ENCODE measurements around the gene NADSYN1. TPM values are rescaled to one million over a fixed set of nuclear protein-coding genes. Genes with fewer than 3 reads are reported as not detected.

Gene NADSYN1
- polyA plus RNA-seq, 4 donors: 85.7 to 210 (median 97.9) TPM

- no peak for FAIRE-seq
- WGBS, 3 donors: 93 to 96% (median 96%) methylated on average over 38 to 39 of the region's 39 CpGs
- no peaks in the 10 kb centered on the region for H3K27me3 ChIP-seq (ENCODE audit: control insufficient read depth in 3 of 3, insufficient read depth in 3 of 3, low read length in 3 of 3)
- no peak overlapping the region for H3K4me3 ChIP-seq (ENCODE audit: low read depth in 1 of 3, low read length in 3 of 3)
- H3K27ac ChIP-seq (ENCODE audit: low read depth in 1 of 3, low read length in 2 of 3): no peak overlapping the region
- DNase-seq: no peak
- peaks cover 10 to 59% (median 16%) of the 10 kb centered on the region in 3 donors for H3K36me3 ChIP-seq (ENCODE audit: control insufficient read depth in 3 of 3, insufficient read depth in 2 of 3, low read depth in 1 of 3, low read length in 3 of 3)
- H3K9me3 ChIP-seq (ENCODE audit: control insufficient read depth in 2 of 2, insufficient read depth in 1 of 2, low read depth in 1 of 2, low read length in 1 of 2): no peaks in the 10 kb centered on the region
- peaks cover 0 to 20% (median 0%) of the 10 kb centered on the region in 3 donors for H3K4me1 ChIP-seq (ENCODE audit: control insufficient read depth in 3 of 3, insufficient read depth in 2 of 3, low read depth in 1 of 3, low read length in 2 of 3)
Measured at GRCh38 chr11:71435278-71435951, 17.6 kb upstream of the NADSYN1 start.

- Histone ChIP-seq H3K27me3 (ENCODE audit: control insufficient read depth in 3 of 3, insufficient read depth in 3 of 3, low read length in 3 of 3) (no peaks in the 10 kb centered on the region), H3K4me3 (ENCODE audit: low read depth in 1 of 3, low read length in 3 of 3) (no peak overlapping the region), H3K36me3 (ENCODE audit: control insufficient read depth in 3 of 3, insufficient read depth in 2 of 3, low read depth in 1 of 3, low read length in 3 of 3) (peaks cover 12 to 74% (median 24%) of the 10 kb centered on the region in 3 donors), H3K4me1 (ENCODE audit: control insufficient read depth in 3 of 3, insufficient read depth in 2 of 3, low read depth in 1 of 3, low read length in 2 of 3) (peaks cover 0 to 20% (median 0%) of the 10 kb centered on the region in 3 donors), H3K9me3 (ENCODE audit: control insufficient read depth in 2 of 2, insufficient read depth in 1 of 2, low read depth in 1 of 2, low read length in 1 of 2) (no peaks in the 10 kb centered on the region), H3K27ac (ENCODE audit: low read depth in 1 of 3, low read length in 2 of 3) (no peak overlapping the region)
- DNase-seq: no peak
- no peak for FAIRE-seq
- WGBS, 3 donors: 90 to 92% (median 90%) methylated on average over 8 of the region's 8 CpGs
Measured at GRCh38 chr11:71436861-71437260, 16.1 kb upstream of the NADSYN1 start.

- Histone ChIP-seq H3K27me3 (ENCODE audit: control insufficient read depth in 3 of 3, insufficient read depth in 3 of 3, low read length in 3 of 3) (no peaks in the 10 kb centered on the region), H3K9me3 (ENCODE audit: control insufficient read depth in 2 of 2, insufficient read depth in 1 of 2, low read depth in 1 of 2, low read length in 1 of 2) (no peaks in the 10 kb centered on the region), H3K4me3 (ENCODE audit: low read depth in 1 of 3, low read length in 3 of 3) (no peak overlapping the region), H3K27ac (ENCODE audit: low read depth in 1 of 3, low read length in 2 of 3) (no peak overlapping the region), H3K4me1 (ENCODE audit: control insufficient read depth in 3 of 3, insufficient read depth in 2 of 3, low read depth in 1 of 3, low read length in 2 of 3) (peaks cover 0 to 19% (median 0%) of the 10 kb centered on the region in 3 donors), H3K36me3 (ENCODE audit: control insufficient read depth in 3 of 3, insufficient read depth in 2 of 3, low read depth in 1 of 3, low read length in 3 of 3) (peaks cover 14 to 79% (median 27%) of the 10 kb centered on the region in 3 donors)
- FAIRE-seq: no peak
- DNase-seq: no peak
- WGBS, 3 donors: 84 to 92% (median 91%) methylated on average over 6 of the region's 6 CpGs
Measured at GRCh38 chr11:71437399-71437798, 15.6 kb upstream of the NADSYN1 start.

DNA sequence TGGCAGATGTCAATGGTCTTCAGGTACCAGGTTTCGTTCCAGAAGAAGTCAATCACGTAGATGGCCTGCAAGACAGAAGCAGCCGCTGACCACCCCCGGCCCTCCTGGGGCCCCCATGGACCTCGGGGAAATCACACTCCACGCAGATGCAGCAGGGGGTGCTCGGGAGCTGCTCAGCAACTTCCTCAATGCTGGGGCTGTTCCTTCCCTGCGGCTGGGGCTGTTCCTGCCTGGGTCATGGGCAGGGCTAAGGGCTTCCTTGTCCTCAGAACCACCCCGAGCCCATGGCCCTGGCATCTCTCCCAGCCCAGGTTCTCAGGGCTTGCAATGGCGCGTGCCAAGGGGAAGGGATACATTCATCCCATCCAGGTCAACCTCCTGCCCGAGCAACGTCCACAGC, 15.1 kb upstream of the NADSYN1 start:
- Histone ChIP-seq H3K27ac (ENCODE audit: low read depth in 1 of 3, low read length in 2 of 3) (no peak overlapping the region), H3K27me3 (ENCODE audit: control insufficient read depth in 3 of 3, insufficient read depth in 3 of 3, low read length in 3 of 3) (no peaks in the 10 kb centered on the region), H3K4me1 (ENCODE audit: control insufficient read depth in 3 of 3, insufficient read depth in 2 of 3, low read depth in 1 of 3, low read length in 2 of 3) (peaks cover 0 to 14% (median 0%) of the 10 kb centered on the region in 3 donors), H3K36me3 (ENCODE audit: control insufficient read depth in 3 of 3, insufficient read depth in 2 of 3, low read depth in 1 of 3, low read length in 3 of 3) (peaks cover 14 to 84% (median 27%) of the 10 kb centered on the region in 3 donors), H3K4me3 (ENCODE audit: low read depth in 1 of 3, low read length in 3 of 3) (no peak overlapping the region), H3K9me3 (ENCODE audit: control insufficient read depth in 2 of 2, insufficient read depth in 1 of 2, low read depth in 1 of 2, low read length in 1 of 2) (no peaks in the 10 kb centered on the region)
- DNase-seq: no peak
- FAIRE-seq: no peak
- WGBS, 3 donors: 79 to 88% (median 83%) methylated on average over 12 to 13 of the region's 13 CpGs

- Histone ChIP-seq H3K27me3 (ENCODE audit: control insufficient read depth in 3 of 3, insufficient read depth in 3 of 3, low read length in 3 of 3) (no peaks in the 10 kb centered on the region), H3K27ac (ENCODE audit: low read depth in 1 of 3, low read length in 2 of 3) (no peak overlapping the region), H3K4me1 (ENCODE audit: control insufficient read depth in 3 of 3, insufficient read depth in 2 of 3, low read depth in 1 of 3, low read length in 2 of 3) (peaks cover 0 to 8% (median 0%) of the 10 kb centered on the region in 3 donors), H3K36me3 (ENCODE audit: control insufficient read depth in 3 of 3, insufficient read depth in 2 of 3, low read depth in 1 of 3, low read length in 3 of 3) (peaks cover 14 to 91% (median 28%) of the 10 kb centered on the region in 3 donors), H3K4me3 (ENCODE audit: low read depth in 1 of 3, low read length in 3 of 3) (no peak overlapping the region), H3K9me3 (ENCODE audit: control insufficient read depth in 2 of 2, insufficient read depth in 1 of 2, low read depth in 1 of 2, low read length in 1 of 2) (no peaks in the 10 kb centered on the region)
- no peak for DNase-seq
- FAIRE-seq: no peak
- WGBS, 3 donors: 94 to 97% (median 96%) methylated on average over 19 of the region's 19 CpGs
Measured at GRCh38 chr11:71438650-71439049, 14.4 kb upstream of the NADSYN1 start.

- Histone ChIP-seq H3K36me3 (ENCODE audit: control insufficient read depth in 3 of 3, insufficient read depth in 2 of 3, low read depth in 1 of 3, low read length in 3 of 3) (peaks cover 16 to 89% (median 33%) of the 10 kb centered on the region in 3 donors), H3K27ac (ENCODE audit: low read depth in 1 of 3, low read length in 2 of 3) (no peak overlapping the region), H3K4me3 (ENCODE audit: low read depth in 1 of 3, low read length in 3 of 3) (no peak overlapping the region), H3K9me3 (ENCODE audit: control insufficient read depth in 2 of 2, insufficient read depth in 1 of 2, low read depth in 1 of 2, low read length in 1 of 2) (no peaks in the 10 kb centered on the region), H3K27me3 (ENCODE audit: control insufficient read depth in 3 of 3, insufficient read depth in 3 of 3, low read length in 3 of 3) (no peaks in the 10 kb centered on the region), H3K4me1 (ENCODE audit: control insufficient read depth in 3 of 3, insufficient read depth in 2 of 3, low read depth in 1 of 3, low read length in 2 of 3) (no peaks in the 10 kb centered on the region)
- 94 to 98% (median 94%) methylated on average over 6 of the region's 6 CpGs for WGBS, 3 donors
- no peak for FAIRE-seq
- no peak for DNase-seq
Measured at GRCh38 chr11:71440021-71440755, 12.8 kb upstream of the NADSYN1 start.

DNA sequence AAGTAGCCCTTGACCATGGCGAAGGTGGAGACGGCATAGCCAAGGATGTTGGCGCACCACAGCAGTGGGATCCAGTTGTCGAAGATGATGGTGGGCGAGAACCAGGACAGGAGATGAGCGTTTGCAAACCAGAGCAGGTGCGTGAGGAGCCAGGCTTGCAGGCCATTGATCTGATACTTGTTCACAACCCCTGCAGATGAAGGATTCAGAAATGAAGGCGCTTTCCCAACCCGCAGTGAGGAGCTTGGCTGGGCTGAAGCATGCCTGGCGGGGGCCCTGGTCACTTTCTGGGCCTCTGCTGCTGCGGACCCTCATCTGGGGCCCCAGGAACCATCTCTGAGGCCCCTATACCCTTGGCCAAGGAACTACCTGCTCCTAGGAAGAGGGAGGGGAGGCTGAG, 11.8 kb upstream of the NADSYN1 start:
- H3K4me1 ChIP-seq (ENCODE audit: control insufficient read depth in 3 of 3, insufficient read depth in 2 of 3, low read depth in 1 of 3, low read length in 2 of 3): no peaks in the 10 kb centered on the region
- no peak overlapping the region for H3K4me3 ChIP-seq (ENCODE audit: low read depth in 1 of 3, low read length in 3 of 3)
- WGBS, 3 donors: 98 to 99% (median 98%) methylated on average over 11 of the region's 11 CpGs
- FAIRE-seq (no peak), DNase-seq (no peak)
- H3K27ac ChIP-seq (ENCODE audit: low read depth in 1 of 3, low read length in 2 of 3): no peak overlapping the region
- H3K27me3 ChIP-seq (ENCODE audit: control insufficient read depth in 3 of 3, insufficient read depth in 3 of 3, low read length in 3 of 3): no peaks in the 10 kb centered on the region
- H3K9me3 ChIP-seq (ENCODE audit: control insufficient read depth in 2 of 2, insufficient read depth in 1 of 2, low read depth in 1 of 2, low read length in 1 of 2): peaks cover 0 to 2% of the 10 kb centered on the region in 2 donors
- peaks cover 10 to 84% (median 33%) of the 10 kb centered on the region in 3 donors for H3K36me3 ChIP-seq (ENCODE audit: control insufficient read depth in 3 of 3, insufficient read depth in 2 of 3, low read depth in 1 of 3, low read length in 3 of 3)

GRCh38 chr11:71442123-71442522, 10.9 kb upstream of the NADSYN1 start:
- no peak overlapping the region for H3K27ac ChIP-seq (ENCODE audit: low read depth in 1 of 3, low read length in 2 of 3)
- H3K4me3 ChIP-seq (ENCODE audit: low read depth in 1 of 3, low read length in 3 of 3): no peak overlapping the region
- H3K9me3 ChIP-seq (ENCODE audit: control insufficient read depth in 2 of 2, insufficient read depth in 1 of 2, low read depth in 1 of 2, low read length in 1 of 2): peaks cover 0 to 2% of the 10 kb centered on the region in 2 donors
- H3K27me3 ChIP-seq (ENCODE audit: control insufficient read depth in 3 of 3, insufficient read depth in 3 of 3, low read length in 3 of 3): no peaks in the 10 kb centered on the region
- FAIRE-seq: no peak
- DNase-seq: no peak
- WGBS, 3 donors: 95 to 98% (median 96%) methylated on average over 8 of the region's 8 CpGs
- H3K4me1 ChIP-seq (ENCODE audit: control insufficient read depth in 3 of 3, insufficient read depth in 2 of 3, low read depth in 1 of 3, low read length in 2 of 3): peaks cover 0 to 5% (median 0%) of the 10 kb centered on the region in 3 donors
- H3K36me3 ChIP-seq (ENCODE audit: control insufficient read depth in 3 of 3, insufficient read depth in 2 of 3, low read depth in 1 of 3, low read length in 3 of 3): peaks cover 10 to 79% (median 35%) of the 10 kb centered on the region in 3 donors
